GM19468 (cell line): ENCODE results near the gene FGD3.
"Not testable (repeated sequence)": the region's sequence is repeated elsewhere in the genome, so short reads cannot be mapped to it uniquely, and the experiment has no call there.

Experiments
- ATAC-seq: cut with Tn5 transposase; IDR thresholded peaks from one replicate; pipeline ENCODE4 v1.9.1; 2021; ENCODE audit warnings: mild to moderate bottlenecking, moderate library complexity, moderate number of reproducible peaks; ENCODE audit not compliant: unreplicated experiment; ENCODE audit errors: extremely low read depth

Gene FGD3

GRCh38 chr9:93004561-93004960 lies 57.2 kb downstream of the FGD3 start:
- ATAC-seq = no peak

DNA sequence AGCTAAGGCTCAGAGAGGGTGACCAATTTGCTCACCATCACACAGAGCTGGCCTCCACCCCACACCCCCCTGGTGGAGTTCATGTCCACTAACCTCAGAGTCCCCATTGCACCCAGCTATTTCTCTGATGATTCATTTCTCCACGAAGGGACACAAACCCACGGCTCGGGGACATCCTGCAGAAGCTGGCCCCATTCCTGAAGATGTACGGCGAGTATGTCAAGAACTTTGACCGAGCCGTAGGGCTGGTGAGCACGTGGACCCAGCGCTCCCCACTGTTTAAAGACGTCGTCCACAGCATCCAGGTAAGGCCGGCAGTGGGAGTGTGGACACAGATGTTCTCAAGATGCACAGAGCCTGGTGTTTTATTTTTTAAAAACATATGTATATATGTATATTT lies 58.6 kb downstream of the FGD3 start:
- no peak for ATAC-seq

DNA sequence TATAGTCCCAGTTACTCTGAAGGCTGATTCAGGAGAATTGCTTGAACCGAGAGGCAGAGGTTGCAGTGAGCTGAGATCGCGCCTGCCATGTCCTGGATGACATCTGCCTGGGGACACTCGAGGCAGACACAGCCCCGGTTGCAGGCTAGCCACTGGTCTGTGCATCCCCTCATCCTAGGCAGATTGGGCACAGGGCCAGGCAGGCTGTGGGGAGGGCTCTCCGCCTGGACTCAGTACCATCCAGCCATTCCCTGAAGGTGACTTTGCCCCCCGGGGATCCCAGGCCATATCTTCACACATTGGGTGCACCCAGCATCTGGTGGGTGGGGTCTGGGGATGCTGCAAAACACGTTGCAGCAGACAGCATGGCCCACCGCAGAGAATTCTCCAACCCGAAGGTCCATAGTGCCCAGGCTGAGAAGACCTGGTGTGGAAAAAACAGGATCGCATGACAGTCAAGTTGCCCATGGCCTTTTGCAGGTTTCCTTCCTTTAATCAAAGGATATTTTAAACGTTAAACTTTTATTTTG lies 60.3 kb downstream of the FGD3 start:
- no peak for ATAC-seq

- ATAC-seq = no peak
These were observed 61.1 kb downstream of the FGD3 start for GRCh38 chr9:93008457-93008856.

DNA sequence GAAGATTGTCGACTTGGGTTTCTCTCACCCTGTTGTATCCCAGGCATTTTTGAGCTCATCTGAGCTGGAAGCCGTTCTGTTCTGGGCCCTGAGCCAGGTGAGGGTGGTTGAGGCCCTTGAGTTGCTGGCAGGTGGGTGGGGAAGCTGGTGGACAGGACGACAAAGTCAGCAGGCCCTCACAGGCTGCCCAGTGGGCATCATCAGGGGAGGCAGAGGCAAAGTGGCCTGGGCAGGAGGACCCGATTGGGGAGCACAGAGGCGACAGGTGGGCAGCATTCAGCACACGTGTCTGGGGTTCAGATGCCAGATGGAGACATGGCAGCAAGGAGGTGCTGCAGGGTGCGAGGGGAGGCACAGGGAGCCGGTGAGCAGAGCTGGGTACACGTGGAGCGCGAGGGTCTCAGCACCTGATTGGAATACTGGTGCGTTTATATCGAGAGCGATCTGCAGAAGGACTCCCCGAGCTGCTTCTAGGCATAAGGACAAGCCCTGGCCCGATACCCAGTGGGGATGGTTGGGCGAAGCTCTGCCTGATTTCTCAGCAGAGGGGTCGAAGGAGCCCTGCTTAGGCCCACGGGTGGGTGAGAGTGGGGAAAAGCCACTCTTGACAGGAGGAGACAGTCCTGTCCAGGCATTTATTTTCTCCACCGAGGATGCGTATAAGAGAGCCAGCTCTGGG lies 62.2 kb downstream of the FGD3 start:
- no peak for ATAC-seq

- no peak for ATAC-seq
These were observed 62.7 kb downstream of the FGD3 start for GRCh38 chr9:93010056-93010455.

DNA sequence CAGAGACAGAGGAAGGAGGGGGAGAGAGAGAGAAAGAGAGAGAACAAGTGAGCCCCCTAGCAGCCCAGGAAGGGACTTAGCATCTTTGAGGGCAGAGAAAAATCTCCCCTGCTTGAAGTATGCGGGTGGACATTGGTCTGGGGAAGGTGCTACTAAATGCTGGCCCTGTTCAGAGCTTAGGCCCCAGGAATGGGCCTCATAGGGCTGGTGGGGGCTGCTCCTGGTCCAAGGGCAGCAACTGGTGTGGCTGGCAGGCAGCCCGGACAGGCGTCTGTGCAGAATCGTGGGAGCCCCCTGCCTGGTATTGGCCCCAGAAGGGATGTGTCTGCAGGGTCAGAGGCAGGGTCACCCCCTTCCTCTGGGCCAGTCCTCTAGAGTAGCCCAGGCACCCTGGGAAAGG lies 63.4 kb downstream of the FGD3 start:
- ATAC-seq = no peak

- ATAC-seq = no peak
These were observed 63.8 kb downstream of the FGD3 start for GRCh38 chr9:93011114-93011513.

GRCh38 chr9:93012963-93013855 lies 65.9 kb downstream of the FGD3 start:
- ATAC-seq = no peak

- no peak for ATAC-seq
These were observed 66.7 kb downstream of the FGD3 start for GRCh38 chr9:93013856-93014582.

- not testable (repeated sequence) for ATAC-seq
These were observed 67.9 kb downstream of the FGD3 start for GRCh38 chr9:93015190-93015589.

GRCh38 chr9:93017621-93018020 lies 70.3 kb downstream of the FGD3 start:
- ATAC-seq = no peak

DNA sequence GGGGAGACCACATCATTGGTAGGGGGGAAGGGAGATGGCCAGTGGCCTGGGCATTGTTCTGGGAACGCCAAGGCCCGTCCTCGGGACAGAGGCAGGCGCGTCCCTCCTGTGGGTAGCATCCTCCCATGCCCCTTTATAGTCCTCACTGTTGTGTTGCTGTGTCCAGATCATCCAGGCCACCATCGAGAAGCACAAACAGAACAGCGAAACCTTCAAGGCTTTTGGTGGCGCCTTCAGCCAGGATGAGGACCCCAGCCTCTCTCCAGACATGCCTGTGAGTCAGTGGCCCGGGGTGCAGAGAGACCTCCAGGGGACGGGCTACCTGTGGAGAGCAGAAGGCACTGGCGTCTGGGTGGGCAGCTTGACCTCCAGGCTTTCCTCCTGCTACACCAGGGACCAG lies 72.8 kb downstream of the FGD3 start:
- ATAC-seq = no peak

DNA sequence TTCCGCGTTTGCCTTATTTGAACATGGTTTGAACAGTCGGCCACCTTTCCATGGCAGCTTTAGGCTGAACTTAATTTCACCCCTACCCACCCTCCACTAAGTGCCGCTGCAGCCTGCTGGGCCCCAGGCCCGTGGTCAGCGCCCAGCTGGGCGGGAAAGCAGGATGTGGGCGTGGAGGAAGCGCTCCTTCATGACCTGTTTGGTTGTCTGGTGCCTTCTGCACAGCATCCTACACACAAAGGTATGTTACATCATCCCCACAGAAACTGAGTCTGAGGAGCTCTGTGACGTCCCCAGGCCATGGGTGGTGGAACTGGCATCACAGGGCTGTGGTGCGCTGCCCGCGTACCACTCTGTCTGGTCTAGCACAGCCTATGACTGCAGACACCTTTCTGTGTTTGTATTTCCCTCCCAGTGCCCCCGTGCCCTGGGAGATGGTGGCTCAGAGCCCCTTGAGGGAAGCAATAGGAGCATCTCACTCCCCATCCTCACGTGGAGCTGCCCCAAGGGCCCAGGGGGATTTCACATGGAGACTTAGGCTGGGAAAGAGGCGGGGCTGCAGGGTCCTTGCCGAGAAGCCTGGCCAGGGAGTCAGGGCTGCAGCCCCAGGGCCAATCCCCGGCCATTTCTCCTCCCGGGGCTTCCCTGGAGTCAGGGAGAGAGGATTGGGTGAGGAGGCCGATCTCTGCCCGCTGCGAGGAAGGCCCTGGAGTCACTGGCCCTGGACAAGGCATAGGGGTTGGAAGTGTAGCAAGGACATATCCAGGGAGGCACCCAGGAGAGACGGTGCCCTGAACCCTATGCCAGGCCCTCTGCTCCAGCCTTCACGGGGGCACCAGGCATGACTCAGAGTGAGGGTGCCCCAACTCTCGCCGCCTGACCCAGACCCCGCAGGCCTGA lies 73.7 kb downstream of the FGD3 start:
- ATAC-seq = no peak

DNA sequence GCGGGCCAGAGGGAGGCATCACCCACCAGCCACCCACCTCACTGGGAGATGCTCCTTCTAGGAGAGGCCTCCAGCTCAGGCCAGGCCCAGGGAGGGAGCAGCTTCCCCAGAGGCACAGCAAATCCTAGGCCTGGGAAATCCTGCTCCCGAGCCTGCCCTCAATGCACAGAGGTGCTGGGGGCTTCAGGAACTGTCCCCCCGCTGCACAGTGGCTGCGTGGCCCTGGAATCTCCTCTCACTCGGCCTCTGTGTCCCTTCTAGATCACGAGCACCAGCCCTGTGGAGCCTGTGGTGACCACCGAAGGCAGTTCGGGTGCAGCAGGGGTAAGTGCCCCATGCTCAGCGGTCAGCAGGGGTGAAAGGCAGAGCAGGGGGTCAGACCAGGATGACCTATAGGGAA lies 74.7 kb downstream of the FGD3 start:
- ATAC-seq = no peak

- no peak for ATAC-seq
These were observed 75.6 kb downstream of the FGD3 start for GRCh38 chr9:93022721-93023520.

GRCh38 chr9:93023521-93023815 lies 76.1 kb downstream of the FGD3 start:
- ATAC-seq = no peak

DNA sequence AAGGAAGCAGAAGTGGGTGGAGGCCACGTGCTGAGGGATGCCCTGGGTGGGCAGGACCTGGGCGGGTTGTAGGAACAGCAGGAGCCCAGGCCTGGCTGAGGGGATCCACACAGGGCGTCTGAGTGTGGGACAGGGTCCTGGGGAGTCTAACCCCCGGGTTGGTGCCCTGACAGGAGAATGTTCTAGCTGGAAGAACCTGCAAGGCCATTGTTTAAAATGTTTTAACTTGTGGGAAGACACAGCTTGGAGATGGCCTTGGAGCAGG lies 77.3 kb downstream of the FGD3 start:
- no peak for ATAC-seq

DNA sequence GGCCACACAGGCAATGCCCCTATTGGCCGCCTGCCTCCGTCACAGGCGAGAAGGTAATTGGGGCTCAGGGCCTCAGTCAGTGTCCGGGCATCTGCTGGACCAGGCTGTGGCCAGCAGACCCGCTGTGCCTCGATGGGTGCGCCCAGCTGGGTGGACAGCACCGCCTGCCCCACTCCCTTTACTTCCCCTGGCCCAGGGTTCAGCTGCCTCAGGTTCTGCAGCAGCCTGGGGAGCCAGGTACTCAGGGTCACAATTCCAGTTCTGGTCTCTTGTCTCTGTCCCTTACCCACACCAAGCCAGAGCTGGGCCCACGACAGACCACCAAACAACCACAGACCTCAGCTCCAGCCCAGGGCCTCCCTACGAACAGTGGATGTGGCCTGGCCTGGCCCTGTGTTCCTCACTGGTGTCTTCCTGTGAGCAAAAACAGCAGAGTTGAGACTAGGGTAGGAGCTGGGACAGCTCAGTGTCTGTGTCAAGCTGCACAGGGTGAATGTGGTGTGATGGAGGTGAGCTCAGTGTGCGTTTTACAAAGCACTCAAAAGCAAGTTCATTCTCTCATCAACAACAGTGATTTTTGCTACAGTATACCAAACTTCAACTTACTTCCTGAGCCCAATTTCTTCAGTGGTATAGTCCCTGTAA lies 77.8 kb downstream of the FGD3 start:
- ATAC-seq = no peak
